GM13977 (cell line): ENCODE data around the gene KRT26.
A peak's percentile ranks its signal among the peaks of the same experiment; 100 is the strongest.

ENCODE experiments used
- DNase-seq: peaks from one replicate; pipeline ENCODE4 v3.0.0; 2012; ENCODE audit warnings: low spot score
- CTCF ChIP-seq: IDR thresholded peaks from 2 replicates; pipeline ENCODE4 v1.5.1; 2012; ENCODE audit warnings: mild to moderate bottlenecking, control low read depth; ENCODE audit not compliant: insufficient read depth; ENCODE audit errors: extremely low read depth, missing control alignments
- in situ Hi-C: fragments of 300-500 bp; cut with MboI; formaldehyde crosslinking; loops from one replicate; pipeline ENCODE4 v1.12.0; 2022; ENCODE audit warnings: low sequenced_read_pairs, low pct_unique_long_range_greater_than_20kb, mixed read lengths, inconsistent platforms; ENCODE audit not compliant: unreplicated experiment

KRT26 gene, protein sequence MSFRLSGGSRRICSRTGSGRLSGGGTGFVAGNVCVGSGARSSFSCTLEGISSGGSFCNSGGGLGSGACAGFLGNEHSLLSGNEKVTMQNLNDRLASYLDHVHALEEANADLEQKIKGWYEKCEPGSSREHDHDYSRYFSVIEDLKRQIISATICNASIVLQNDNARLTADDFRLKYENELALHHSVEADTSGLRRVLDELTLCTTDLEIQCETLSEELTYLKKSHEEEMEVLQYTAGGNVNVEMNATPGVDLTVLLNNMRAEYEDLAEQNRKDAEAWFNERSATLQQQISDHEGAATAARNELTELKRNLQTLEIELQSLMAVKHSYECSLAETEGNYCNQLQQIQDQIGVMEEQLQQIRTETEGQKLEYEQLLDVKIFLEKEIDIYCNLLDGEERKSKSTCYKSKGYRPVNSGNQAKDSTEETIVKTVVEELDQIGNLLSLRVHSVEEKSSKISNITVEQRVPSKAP

GRCh38 chr17:40772101-40772500 is at the start of gene KRT26:
Gene KRT26, minus strand, starts transcription at chr17:40772201. Its CDS starts 88 bp downstream, at chr17:40772113.
- in situ Hi-C loops, result no loop called here
- no peak for TF ChIP-seq CTCF
- no peak for DNase-seq

GRCh38 chr17:40821536-40821935 is 49.5 kb upstream of the KRT26 start:
- no peak for DNase-seq
- no peak for TF ChIP-seq CTCF
- in situ Hi-C loops, result no loop called here

DNA sequence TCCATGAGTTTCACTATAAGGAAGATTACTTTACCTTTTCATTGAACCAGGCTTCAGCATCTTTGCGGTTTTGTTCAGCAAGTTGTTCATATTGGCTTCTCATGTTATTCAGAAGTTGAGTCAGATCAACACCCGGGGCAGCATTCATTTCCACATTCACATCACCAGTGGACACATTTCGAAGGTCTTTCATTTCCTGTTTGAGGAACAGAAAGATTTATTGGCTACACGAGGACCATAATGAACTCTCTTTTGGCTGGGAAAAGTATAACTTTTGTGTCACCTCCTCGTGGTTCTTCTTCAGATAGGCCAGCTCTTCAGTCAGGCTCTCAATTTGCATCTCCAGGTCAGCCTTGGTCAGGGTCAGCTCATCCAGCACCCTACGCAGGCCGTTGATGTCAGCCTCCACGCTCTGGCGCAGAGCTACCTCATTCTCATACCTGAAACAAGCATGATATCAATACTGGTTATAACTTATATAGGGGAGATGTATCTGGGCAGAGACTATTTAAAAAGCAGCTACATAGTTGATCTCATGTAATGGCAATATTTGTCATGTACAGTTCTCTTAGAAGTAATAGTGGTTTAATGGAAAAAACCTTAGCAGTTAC is 48.3 kb upstream of the KRT26 start:
- no peak for DNase-seq
- in situ Hi-C loops, result no loop called here
- TF ChIP-seq CTCF, result no peak

DNA sequence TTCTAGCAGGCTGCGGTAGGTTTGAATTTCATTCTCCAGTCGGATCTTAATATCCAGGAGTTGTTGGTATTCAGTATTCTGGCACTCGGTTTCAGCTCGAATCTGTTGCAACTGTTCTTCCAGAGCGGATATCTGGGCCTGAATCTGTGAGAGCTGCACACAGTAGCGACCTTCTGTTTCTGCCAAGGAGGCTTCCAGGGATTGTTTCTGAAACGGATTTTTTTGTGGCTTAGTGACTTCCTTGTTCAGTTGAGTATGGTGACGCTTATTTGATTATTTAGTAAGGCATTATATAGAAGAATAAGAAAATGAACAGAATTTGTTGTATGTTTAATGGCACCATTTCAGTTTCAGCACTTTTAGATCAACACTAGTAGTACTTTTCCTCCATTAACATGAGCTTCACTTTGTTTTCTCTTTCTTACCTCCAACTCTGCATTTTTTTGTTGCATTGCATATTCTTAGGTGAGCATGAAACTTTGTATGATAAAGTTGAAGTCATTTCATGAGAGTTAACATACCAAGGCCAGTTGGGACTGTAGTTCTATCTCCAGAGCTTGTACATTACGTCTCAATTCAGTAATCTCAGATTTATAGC is 47.6 kb upstream of the KRT26 start:
- DNase-seq, result no peak
- in situ Hi-C loops, result no loop called here
- no peak for TF ChIP-seq CTCF

GRCh38 chr17:40818733-40819527 is 46.9 kb upstream of the KRT26 start:
- DNase-seq, result peak; percentile 83
- TF ChIP-seq CTCF, result no peak

GRCh38 chr17:40818343-40818732 is 46.3 kb upstream of the KRT26 start:
- in situ Hi-C loops, result no loop called here
- DNase-seq, result no peak
- TF ChIP-seq CTCF, result no peak

More at GRCh38 chr17:40818733-40819527, 46.9 kb upstream of the KRT26 start:
- in situ Hi-C loops, result no loop called here
